Activated naive CD8-positive, alpha-beta T cell (primary cell): ENCODE results near the gene NID1.
"Not testable (repeated sequence)": the region's sequence is repeated elsewhere in the genome, so short reads cannot be mapped to it uniquely, and the experiment has no call there.

Source experiments
- H3K27ac Mint-ChIP-seq: one replicate; pipeline ENCODE4 v1.8.0; 2021; ENCODE audit warnings: mixed read lengths
- H3K27me3 Mint-ChIP-seq: one replicate; pipeline ENCODE4 v1.8.0; 2021; ENCODE audit warnings: mixed read lengths
- H3K36me3 Mint-ChIP-seq: one replicate; pipeline ENCODE4 v1.8.0; 2021; ENCODE audit warnings: mixed read lengths
- H3K4me1 Mint-ChIP-seq: one replicate; pipeline ENCODE4 v1.8.0; 2021; ENCODE audit warnings: low read depth, mixed read lengths
- H3K4me3 Mint-ChIP-seq: one replicate; pipeline ENCODE4 v1.8.0; 2021; ENCODE audit warnings: mild to moderate bottlenecking, mixed read lengths
- H3K9me3 Mint-ChIP-seq: one replicate; pipeline ENCODE4 v1.8.0; 2021; ENCODE audit warnings: low read depth, mixed read lengths

NID1 gene

DNA sequence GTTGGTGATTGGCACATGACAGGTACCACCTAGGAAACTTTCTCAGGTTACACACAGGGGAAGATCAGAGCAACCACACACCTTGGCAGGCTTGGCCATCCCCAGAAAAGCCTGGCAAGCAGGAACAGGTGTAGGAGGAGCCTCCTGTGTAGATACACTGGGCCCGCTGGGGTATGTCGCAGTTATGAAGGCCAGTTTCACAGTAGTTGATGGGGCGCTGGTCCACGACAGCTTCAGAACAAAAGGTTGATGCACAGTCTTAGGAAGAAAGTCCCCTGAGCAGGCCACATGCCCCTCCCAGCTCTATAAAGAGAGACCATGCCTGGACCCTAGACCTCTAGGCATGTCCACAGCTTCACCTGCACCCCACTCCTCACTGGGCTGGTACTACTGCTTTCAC lies 51.6 kb downstream of the NID1 start:
- Mint-ChIP-seq H3K4me1 (no peaks in the 10 kb centered on the region), H3K36me3 (no peaks in the 10 kb centered on the region), H3K9me3 (no peaks in the 10 kb centered on the region), H3K27me3 (no peaks in the 10 kb centered on the region), H3K27ac (no peak overlapping the region), H3K4me3 (no peak overlapping the region)

- no peaks in the 10 kb centered on the region for H3K9me3 Mint-ChIP-seq
- no peaks in the 10 kb centered on the region for H3K4me1 Mint-ChIP-seq
- H3K4me3 Mint-ChIP-seq, result no peak overlapping the region
Observed at GRCh38 chr1:236011641-236012040, 53.2 kb downstream of the NID1 start.

DNA sequence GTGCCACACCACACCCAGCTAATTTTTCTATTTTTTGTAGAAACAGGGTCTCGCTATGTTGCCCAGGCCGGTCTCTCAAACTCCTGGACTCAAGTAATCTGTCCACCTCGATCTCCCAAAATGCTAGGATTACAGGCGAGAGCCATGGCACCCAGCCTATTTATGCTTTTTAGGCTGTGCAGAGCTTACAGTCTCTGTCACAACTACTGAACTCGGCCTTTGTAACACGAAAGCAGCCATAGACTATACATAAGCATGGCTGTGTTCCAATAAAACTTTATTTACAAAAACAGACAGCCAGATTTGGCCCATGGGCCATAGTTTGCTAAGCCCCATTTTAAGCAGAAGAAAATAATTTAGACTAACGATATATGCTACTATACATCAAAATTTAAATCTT lies 54.4 kb downstream of the NID1 start:
- no peaks in the 10 kb centered on the region for H3K36me3 Mint-ChIP-seq
- H3K9me3 Mint-ChIP-seq, result no peaks in the 10 kb centered on the region
- H3K4me1 Mint-ChIP-seq, result no peaks in the 10 kb centered on the region
- no peaks in the 10 kb centered on the region for H3K27me3 Mint-ChIP-seq
- H3K4me3 Mint-ChIP-seq, result no peak overlapping the region
- no peak overlapping the region for H3K27ac Mint-ChIP-seq

More at GRCh38 chr1:236011641-236012040, 53.2 kb downstream of the NID1 start:
- Mint-ChIP-seq H3K36me3 (no peaks in the 10 kb centered on the region), H3K27me3 (no peaks in the 10 kb centered on the region), H3K27ac (no peak overlapping the region)

DNA sequence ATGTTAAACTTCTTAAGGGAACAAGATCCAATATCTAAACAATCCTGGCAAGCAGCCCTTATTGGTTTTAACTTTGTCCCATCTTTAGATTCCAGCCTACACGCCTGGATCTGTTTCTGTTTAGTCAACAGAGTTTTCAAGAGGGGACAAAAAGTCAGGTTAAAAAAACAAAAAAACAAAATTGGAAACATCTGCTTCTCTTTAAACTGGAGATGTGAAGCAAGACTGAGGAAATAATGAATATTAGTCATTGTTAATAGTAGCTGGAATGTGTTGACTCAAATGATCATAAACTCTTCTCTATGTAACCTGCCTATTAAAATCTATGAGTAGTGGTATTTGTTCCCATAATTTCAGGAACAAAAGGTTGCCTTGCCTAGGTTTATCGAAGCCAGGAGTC lies 55.0 kb downstream of the NID1 start:
- Mint-ChIP-seq H3K27me3 (no peaks in the 10 kb centered on the region), H3K4me3 (no peak overlapping the region), H3K36me3 (no peaks in the 10 kb centered on the region), H3K27ac (no peak overlapping the region), H3K9me3 (no peaks in the 10 kb centered on the region), H3K4me1 (no peaks in the 10 kb centered on the region)

GRCh38 chr1:236009191-236009590 lies 55.7 kb downstream of the NID1 start:
- H3K36me3 Mint-ChIP-seq, result no peaks in the 10 kb centered on the region
- no peak overlapping the region for H3K27ac Mint-ChIP-seq
- H3K4me3 Mint-ChIP-seq, result no peak overlapping the region
- no peaks in the 10 kb centered on the region for H3K9me3 Mint-ChIP-seq
- H3K27me3 Mint-ChIP-seq, result no peaks in the 10 kb centered on the region
- peaks cover under 1% of the 10 kb centered on the region for H3K4me1 Mint-ChIP-seq

- H3K9me3 Mint-ChIP-seq, result no peaks in the 10 kb centered on the region
- peaks cover 6% of the 10 kb centered on the region for H3K4me1 Mint-ChIP-seq
- H3K4me3 Mint-ChIP-seq, result no peak overlapping the region
- H3K36me3 Mint-ChIP-seq, result no peaks in the 10 kb centered on the region
- H3K27ac Mint-ChIP-seq, result no peak overlapping the region
- H3K27me3 Mint-ChIP-seq, result no peaks in the 10 kb centered on the region
Observed at GRCh38 chr1:236007781-236008180, 57.1 kb downstream of the NID1 start.

DNA sequence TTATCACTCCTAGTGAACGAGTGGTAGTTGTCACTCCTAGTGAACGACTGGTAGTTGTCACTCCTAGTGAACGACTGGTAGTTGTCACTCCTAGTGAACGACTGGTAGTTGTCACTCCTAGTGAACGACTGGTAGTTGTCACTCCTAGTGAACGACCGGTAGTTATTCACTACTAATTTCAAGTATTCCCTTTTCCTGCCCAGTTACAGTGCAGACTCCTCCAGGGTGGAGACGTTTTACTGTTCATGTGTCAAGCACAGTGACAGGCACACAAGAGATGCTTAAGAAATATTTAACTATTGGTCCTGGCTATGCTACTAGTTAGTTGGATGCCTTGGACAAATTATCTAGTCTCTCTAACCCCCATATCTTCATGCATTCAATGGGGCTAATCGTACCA lies 61.8 kb downstream of the NID1 start:
- H3K36me3 Mint-ChIP-seq, H3K27me3 Mint-ChIP-seq, H3K9me3 Mint-ChIP-seq, H3K4me3 Mint-ChIP-seq: not testable (repeated sequence)
- Mint-ChIP-seq H3K4me1 (peaks cover 33% of the 10 kb centered on the region), H3K27ac (peak overlapping the region; percentile 2)

GRCh38 chr1:236002572-236002971 lies 62.3 kb downstream of the NID1 start:
- no peaks in the 10 kb centered on the region for H3K27me3 Mint-ChIP-seq
- H3K9me3 Mint-ChIP-seq, result no peaks in the 10 kb centered on the region
- H3K36me3 Mint-ChIP-seq, result peaks cover 3% of the 10 kb centered on the region
- H3K27ac Mint-ChIP-seq, result no peak overlapping the region
- peaks cover 37% of the 10 kb centered on the region for H3K4me1 Mint-ChIP-seq
- no peak overlapping the region for H3K4me3 Mint-ChIP-seq

DNA sequence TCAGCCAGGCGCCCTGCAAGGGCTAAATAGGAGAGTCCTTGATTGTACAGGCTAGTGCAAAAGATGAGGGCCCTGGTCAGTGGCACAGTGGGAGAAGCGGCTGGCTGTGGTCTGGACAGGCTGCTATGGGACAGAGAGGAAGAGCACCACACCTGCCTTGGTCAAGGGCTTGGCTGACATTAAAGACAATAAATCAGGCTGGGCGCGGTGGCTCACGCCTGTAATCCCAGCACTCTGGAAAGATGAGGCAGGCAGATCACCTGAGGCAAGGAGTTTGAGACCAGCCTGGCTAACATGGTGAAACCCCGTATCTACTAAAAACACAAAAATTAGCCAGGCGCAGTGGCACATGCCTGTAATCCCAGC lies 62.9 kb downstream of the NID1 start:
- H3K4me1 Mint-ChIP-seq, result peaks cover 39% of the 10 kb centered on the region
- H3K9me3 Mint-ChIP-seq, result no peaks in the 10 kb centered on the region
- H3K27me3 Mint-ChIP-seq, result no peaks in the 10 kb centered on the region
- H3K36me3 Mint-ChIP-seq, result peaks cover 3% of the 10 kb centered on the region
- peak overlapping the region; percentile 30 for H3K27ac Mint-ChIP-seq
- no peak overlapping the region for H3K4me3 Mint-ChIP-seq

GRCh38 chr1:236000781-236001180 lies 64.1 kb downstream of the NID1 start:
- no peaks in the 10 kb centered on the region for H3K9me3 Mint-ChIP-seq
- H3K4me3 Mint-ChIP-seq, result no peak overlapping the region
- H3K4me1 Mint-ChIP-seq, result peaks cover 43% of the 10 kb centered on the region
- H3K36me3 Mint-ChIP-seq, result peaks cover 3% of the 10 kb centered on the region
- H3K27me3 Mint-ChIP-seq, result no peaks in the 10 kb centered on the region
- H3K27ac Mint-ChIP-seq, result peak overlapping the region; percentile 88

- no peaks in the 10 kb centered on the region for H3K27me3 Mint-ChIP-seq
- H3K27ac Mint-ChIP-seq, result peak overlapping the region; percentile 88
- peak overlapping the region; percentile 49 for H3K4me3 Mint-ChIP-seq
- no peaks in the 10 kb centered on the region for H3K9me3 Mint-ChIP-seq
- peaks cover 43% of the 10 kb centered on the region for H3K4me1 Mint-ChIP-seq
- H3K36me3 Mint-ChIP-seq, result peaks cover 3% of the 10 kb centered on the region
Observed at GRCh38 chr1:235999259-235999925, 65.5 kb downstream of the NID1 start.

DNA sequence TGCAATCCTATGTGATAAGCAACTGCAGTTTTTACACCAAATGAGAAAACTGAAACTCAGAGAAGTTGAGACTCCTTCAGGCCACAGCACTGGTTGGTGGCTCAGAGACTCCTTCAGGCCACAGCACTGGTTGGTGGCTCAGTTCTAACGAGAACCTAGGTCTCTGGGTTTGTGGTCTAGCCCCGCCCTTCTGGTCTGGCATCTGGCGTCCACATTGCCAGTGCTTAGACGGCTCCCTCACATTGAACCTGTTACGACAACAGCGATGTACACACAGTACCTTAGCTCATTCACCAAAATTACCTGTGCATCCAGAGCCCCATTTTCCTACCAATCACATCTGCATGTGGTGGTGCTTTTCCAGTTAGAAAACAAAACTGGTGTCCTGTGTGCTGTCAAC lies 66.1 kb downstream of the NID1 start:
- peak overlapping the region; percentile 88 for H3K27ac Mint-ChIP-seq
- H3K4me3 Mint-ChIP-seq, result peak overlapping the region; percentile 49
- H3K9me3 Mint-ChIP-seq, result no peaks in the 10 kb centered on the region
- H3K36me3 Mint-ChIP-seq, result peaks cover 3% of the 10 kb centered on the region
- H3K27me3 Mint-ChIP-seq, result no peaks in the 10 kb centered on the region
- peaks cover 38% of the 10 kb centered on the region for H3K4me1 Mint-ChIP-seq

DNA sequence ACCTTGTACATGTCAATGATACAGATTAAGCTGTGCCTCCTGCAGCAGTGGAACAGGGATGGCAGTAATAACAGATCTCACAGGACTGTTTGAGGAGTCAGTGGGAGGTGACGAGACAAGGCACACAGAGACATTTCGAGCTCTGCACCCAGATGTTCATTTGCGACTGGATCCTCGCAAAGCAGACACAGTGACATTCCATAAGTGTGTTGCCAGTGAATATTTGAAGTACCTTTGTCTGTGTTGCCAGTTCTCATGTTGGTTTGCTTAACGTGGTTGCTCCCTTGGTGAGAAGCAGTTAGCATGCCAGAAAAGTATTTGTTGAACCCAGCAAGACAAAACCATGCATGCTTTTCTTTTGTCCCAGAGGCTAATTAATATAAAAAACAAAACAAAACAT lies 67.0 kb downstream of the NID1 start:
- Mint-ChIP-seq H3K36me3 (peaks cover 3% of the 10 kb centered on the region), H3K4me3 (no peak overlapping the region), H3K27ac (peak overlapping the region; percentile 28), H3K9me3 (no peaks in the 10 kb centered on the region), H3K4me1 (peaks cover 36% of the 10 kb centered on the region), H3K27me3 (no peaks in the 10 kb centered on the region)

DNA sequence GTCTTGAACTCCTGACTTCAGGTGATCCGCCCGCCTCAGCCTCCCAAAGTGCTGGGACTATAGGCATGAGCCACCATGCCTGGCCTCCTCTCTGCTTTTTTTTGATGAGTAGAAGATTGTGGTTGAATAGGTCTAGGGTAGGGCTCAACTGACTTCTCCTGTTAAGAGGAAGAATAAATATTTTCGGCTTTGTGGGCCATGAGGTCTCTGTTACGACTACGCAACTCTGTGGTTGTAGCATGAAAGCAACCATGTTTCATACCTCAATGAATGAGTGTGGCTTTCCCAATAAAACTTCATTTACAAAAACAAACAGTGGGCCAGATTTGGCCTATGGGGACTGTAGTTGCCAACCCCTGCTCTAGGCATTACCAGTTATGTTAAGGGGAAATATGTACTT lies 67.8 kb downstream of the NID1 start:
- Mint-ChIP-seq H3K36me3 (peaks cover 3% of the 10 kb centered on the region), H3K4me3 (no peak overlapping the region), H3K9me3 (no peaks in the 10 kb centered on the region), H3K27ac (no peak overlapping the region), H3K4me1 (peaks cover 36% of the 10 kb centered on the region), H3K27me3 (no peaks in the 10 kb centered on the region)

- Mint-ChIP-seq H3K27ac (no peak overlapping the region), H3K36me3 (peaks cover 3% of the 10 kb centered on the region), H3K4me1 (peaks cover 34% of the 10 kb centered on the region), H3K27me3 (no peaks in the 10 kb centered on the region), H3K4me3 (no peak overlapping the region), H3K9me3 (no peaks in the 10 kb centered on the region)
Observed at GRCh38 chr1:235996048-235996785, 68.7 kb downstream of the NID1 start.

- H3K27ac Mint-ChIP-seq, result no peak overlapping the region
- no peaks in the 10 kb centered on the region for H3K27me3 Mint-ChIP-seq
- peaks cover 32% of the 10 kb centered on the region for H3K4me1 Mint-ChIP-seq
- H3K36me3 Mint-ChIP-seq, result peaks cover 3% of the 10 kb centered on the region
- no peaks in the 10 kb centered on the region for H3K9me3 Mint-ChIP-seq
- H3K4me3 Mint-ChIP-seq, result no peak overlapping the region
Observed at GRCh38 chr1:235995511-235995910, 69.4 kb downstream of the NID1 start.
